Liver (tissue), 9 donors: ENCODE results near the gene RNF144A. TPM values are rescaled to one million over a fixed set of nuclear protein-coding genes. Genes with fewer than 3 reads are reported as not detected.

Experiments used
- DNase-seq: peaks from one replicate; pipeline ENCODE4 v3.0.0-alpha.2; 2017; ENCODE audit warnings: low spot score
- H3K27ac ChIP-seq, 2 donors: one replicate each; pipeline ENCODE4 v1.7.0; 2013; ENCODE audit warnings: inconsistent platforms in 2 of 2, low read length in 2 of 2, control low read depth in 1 of 2, low read depth in 1 of 2, mild to moderate bottlenecking in 1 of 2
- H3K27me3 ChIP-seq, 4 donors: one replicate each; pipeline versions ENCODE4 v1.6.1 to v1.7.0; 2013; ENCODE audit warnings: low read length in 3 of 4, inconsistent platforms in 1 of 4, mild to moderate bottlenecking in 1 of 4, moderate library complexity in 1 of 4; ENCODE audit not compliant: control insufficient read depth in 4 of 4, insufficient read depth in 4 of 4
- H3K36me3 ChIP-seq, 4 donors: one replicate each; pipeline versions ENCODE4 v1.6.1 to v1.7.0; 2013; ENCODE audit warnings: low read length in 3 of 4, mild to moderate bottlenecking in 3 of 4, low read depth in 1 of 4, moderate library complexity in 1 of 4; ENCODE audit not compliant: control insufficient read depth in 4 of 4, insufficient read depth in 3 of 4
- H3K4me1 ChIP-seq, 4 donors: one replicate each; pipeline versions ENCODE4 v1.6.1 to v1.7.0; 2013; ENCODE audit warnings: low read length in 3 of 4, mild to moderate bottlenecking in 3 of 4, moderate library complexity in 1 of 4; ENCODE audit not compliant: control insufficient read depth in 4 of 4, insufficient read depth in 4 of 4
- H3K4me3 ChIP-seq, 3 donors: one replicate each; pipeline versions ENCODE4 v1.6.1 to v1.7.0; 2013; ENCODE audit warnings: low read length in 3 of 3, control low read depth in 1 of 3, low read depth in 1 of 3, mild to moderate bottlenecking in 1 of 3
- H3K9ac ChIP-seq, 2 donors: one replicate each; pipeline ENCODE4 v1.7.0; 2013; ENCODE audit warnings: low read length in 2 of 2, mild to moderate bottlenecking in 2 of 2, moderate library complexity in 2 of 2, control low read depth in 1 of 2, low read depth in 1 of 2
- H3K9me3 ChIP-seq, 4 donors: one replicate each; pipeline versions ENCODE4 v1.6.1 to v1.7.0; 2013; ENCODE audit warnings: low read length in 3 of 4; ENCODE audit not compliant: control insufficient read depth in 4 of 4
- ATF3 ChIP-seq: IDR thresholded peaks from 2 replicates; pipeline ENCODE4 v1.6.1; 2016; ENCODE audit warnings: antibody characterized with exemption
- CTCF ChIP-seq: fragments of 150-350 bp; IDR thresholded peaks from 2 replicates; pipeline ENCODE4 v1.5.1; 2017; ENCODE audit warnings: improper control_type of control experiment, low read depth, low read length; ENCODE audit not compliant: missing input control
- EGR1 ChIP-seq, 2 donors: IDR thresholded peaks; 2 replicates each; pipeline ENCODE4 v1.6.1; 2016 to 2018; ENCODE audit warnings: antibody characterized with exemption in 2 of 2, low read depth in 2 of 2
- FOXA1 ChIP-seq: IDR thresholded peaks from 2 replicates; pipeline ENCODE4 v1.6.1; 2016; ENCODE audit warnings: antibody characterized with exemption
- FOXA2 ChIP-seq: IDR thresholded peaks from 2 replicates; pipeline ENCODE4 v1.6.1; 2016; ENCODE audit warnings: antibody characterized with exemption
- HNF4A ChIP-seq, 2 donors: conservative IDR thresholded peaks; 2 replicates each; pipeline ENCODE4 v1.6.1; 2016; ENCODE audit warnings: antibody characterized with exemption in 2 of 2, mild to moderate bottlenecking in 2 of 2
- HNF4G ChIP-seq: IDR thresholded peaks from 2 replicates; pipeline ENCODE4 v1.6.1; 2016; ENCODE audit warnings: antibody characterized with exemption
- MAX ChIP-seq: IDR thresholded peaks from 2 replicates; pipeline ENCODE4 v1.6.1; 2016; ENCODE audit warnings: antibody characterized with exemption
- NR2F2 ChIP-seq: IDR thresholded peaks from 2 replicates; pipeline ENCODE4 v1.6.1; 2016; ENCODE audit warnings: antibody characterized with exemption
- RAD21 ChIP-seq, 2 donors: IDR thresholded peaks; 2 replicates each; pipeline ENCODE4 v1.6.1; 2016; ENCODE audit warnings: antibody characterized with exemption in 2 of 2, mild to moderate bottlenecking in 2 of 2
- RXRA ChIP-seq, 2 donors: IDR thresholded peaks; 2 replicates each; pipeline ENCODE4 v1.6.1; 2017 to 2018; ENCODE audit warnings: antibody characterized with exemption in 2 of 2, mild to moderate bottlenecking in 1 of 2
- SP1 ChIP-seq: IDR thresholded peaks from 2 replicates; pipeline ENCODE4 v1.6.1; 2018; ENCODE audit warnings: antibody characterized with exemption, mild to moderate bottlenecking
- TAF1 ChIP-seq: conservative IDR thresholded peaks from 2 replicates; pipeline ENCODE4 v1.6.1; 2016; ENCODE audit warnings: antibody characterized with exemption, mild to moderate bottlenecking
- YY1 ChIP-seq: IDR thresholded peaks from 2 replicates; pipeline ENCODE4 v1.6.1; 2016; ENCODE audit warnings: antibody characterized with exemption, mild to moderate bottlenecking
- ZBTB33 ChIP-seq: IDR thresholded peaks from 2 replicates; pipeline ENCODE4 v1.6.1; 2016; ENCODE audit warnings: antibody characterized with exemption
- WGBS: extraction: QIAGEN DNeasy Blood & Tissue Kit; methylation state at CpG from one replicate; pipeline ENCODE4 v1.1.7; 2013; 5-methylcytosine and 5-hydroxymethylcytosine counted together
- polyA plus RNA-seq, 2 donors: library from polyadenylated mRNA; stranded (reverse) in 1 of 2; unstranded in 1 of 2; fragments of 200-250 nt in 1 of 2; fragments of >200 nt in 1 of 2; fragmentation: Nextera tagmentation in 1 of 2; extraction: Ambion mirVana in 1 of 2; gene quantifications; one replicate each; pipeline versions ENCODE4 v1.2.1 to v1.2.3, GENCODE V29; 2013 to 2015
- total RNA-seq, 2 donors: library from RNA; depleted of rRNA; stranded (reverse); fragments of >200 nt; gene quantifications; one replicate each; pipeline ENCODE4 v1.2.3, GENCODE V29; 2014
- donor health status: healthy.
- donor health status: healthy.
- donor health status: healthy.
- donor health status: healthy.
- donor health status: healthy.

The RNF144A gene
- total and polyA plus RNA-seq, 4 donors, result 1.0 to 10.4 (median 2.3) TPM

- Histone ChIP-seq H3K36me3 (no peaks in the 10 kb centered on the region), H3K9me3 (no peaks in the 10 kb centered on the region), H3K4me3 (no peak overlapping the region), H3K27ac (no peak overlapping the region), H3K27me3 (no peaks in the 10 kb centered on the region), H3K4me1 (no peaks in the 10 kb centered on the region), H3K9ac (no peak overlapping the region)
- TF ChIP-seq SP1, result no peak
- no peak for TF ChIP-seq RXRA (IDR thresholded peaks at IDR 0.05)
- TF ChIP-seq ATF3, result no peak
- TF ChIP-seq RAD21 (IDR thresholded peaks at IDR 0.05), result no peak
- no peak for TF ChIP-seq ZBTB33
- TF ChIP-seq HNF4A (conservative IDR thresholded peaks at IDR 0.05), result no peak
- TF ChIP-seq FOXA1, result no peak
- TF ChIP-seq YY1, result no peak
- no peak for TF ChIP-seq CTCF
- TF ChIP-seq FOXA2, result no peak
- WGBS, result 87% methylated on average over 7 of the region's 7 CpGs
- no peak for DNase-seq
These were observed 50.1 kb downstream of the RNF144A start for GRCh38 chr2:6967301-6967700.

GRCh38 chr2:6968319-6969100 is 51.3 kb downstream of the RNF144A start:
- WGBS, result 91% methylated on average over 10 of the region's 10 CpGs
- Histone ChIP-seq H3K9me3 (no peaks in the 10 kb centered on the region), H3K4me1 (no peaks in the 10 kb centered on the region), H3K27ac (no peak overlapping the region), H3K9ac (no peak overlapping the region), H3K36me3 (no peaks in the 10 kb centered on the region), H3K27me3 (no peaks in the 10 kb centered on the region), H3K4me3 (no peak overlapping the region)
- no peak for DNase-seq
- no peak for TF ChIP-seq NR2F2
- no peak for TF ChIP-seq TAF1
- TF ChIP-seq FOXA1, result no peak
- TF ChIP-seq RAD21 (IDR thresholded peaks at IDR 0.05), result no peak
- no peak for TF ChIP-seq CTCF
- TF ChIP-seq FOXA2, result no peak
- TF ChIP-seq MAX, result no peak
- no peak for TF ChIP-seq RXRA (IDR thresholded peaks at IDR 0.05)
- no peak for TF ChIP-seq HNF4G
- no peak for TF ChIP-seq HNF4A (conservative IDR thresholded peaks at IDR 0.05)
- no peak for TF ChIP-seq EGR1 (IDR thresholded peaks at IDR 0.05; ENCODE audit: low read depth in 2 of 2)
- TF ChIP-seq YY1, result no peak
